ENCODE measurements around the gene DDB1. TPM values are rescaled to one million over a fixed set of nuclear protein-coding genes. Genes with fewer than 3 reads are reported as not detected.

Gene DDB1
- total RNA-seq, 1 donor from 2014 or later: 128 TPM

DNA sequence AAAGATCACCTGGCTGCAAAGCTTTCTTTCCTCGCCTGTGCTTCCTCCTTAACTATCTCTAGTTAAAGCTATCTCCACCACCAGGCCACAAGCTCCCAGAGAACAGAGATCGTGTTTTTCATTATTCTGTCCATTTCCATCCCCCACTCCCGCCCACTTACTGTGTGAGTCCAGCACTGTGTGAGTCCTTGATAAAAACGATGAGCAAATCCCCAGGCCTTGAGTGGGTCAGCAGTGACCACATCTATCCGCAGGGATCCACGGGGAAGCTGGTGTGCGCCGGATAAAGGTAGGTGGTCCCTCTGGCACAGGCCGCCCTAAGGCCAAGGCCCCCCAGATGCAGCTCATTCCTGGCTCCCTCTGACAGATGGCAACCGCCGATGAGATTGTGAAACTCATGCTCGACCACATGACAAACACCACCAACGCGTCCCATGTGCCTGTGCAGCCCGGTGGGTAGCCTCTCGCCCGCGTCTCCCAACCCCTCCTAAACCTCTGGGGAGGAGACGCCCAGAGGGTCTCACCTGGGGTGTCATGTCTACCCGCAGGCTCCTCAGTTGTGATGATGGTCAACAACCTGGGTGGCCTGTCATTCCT, 9.4 kb upstream of the DDB1 start:
- TF ChIP-seq, protein P1, sequence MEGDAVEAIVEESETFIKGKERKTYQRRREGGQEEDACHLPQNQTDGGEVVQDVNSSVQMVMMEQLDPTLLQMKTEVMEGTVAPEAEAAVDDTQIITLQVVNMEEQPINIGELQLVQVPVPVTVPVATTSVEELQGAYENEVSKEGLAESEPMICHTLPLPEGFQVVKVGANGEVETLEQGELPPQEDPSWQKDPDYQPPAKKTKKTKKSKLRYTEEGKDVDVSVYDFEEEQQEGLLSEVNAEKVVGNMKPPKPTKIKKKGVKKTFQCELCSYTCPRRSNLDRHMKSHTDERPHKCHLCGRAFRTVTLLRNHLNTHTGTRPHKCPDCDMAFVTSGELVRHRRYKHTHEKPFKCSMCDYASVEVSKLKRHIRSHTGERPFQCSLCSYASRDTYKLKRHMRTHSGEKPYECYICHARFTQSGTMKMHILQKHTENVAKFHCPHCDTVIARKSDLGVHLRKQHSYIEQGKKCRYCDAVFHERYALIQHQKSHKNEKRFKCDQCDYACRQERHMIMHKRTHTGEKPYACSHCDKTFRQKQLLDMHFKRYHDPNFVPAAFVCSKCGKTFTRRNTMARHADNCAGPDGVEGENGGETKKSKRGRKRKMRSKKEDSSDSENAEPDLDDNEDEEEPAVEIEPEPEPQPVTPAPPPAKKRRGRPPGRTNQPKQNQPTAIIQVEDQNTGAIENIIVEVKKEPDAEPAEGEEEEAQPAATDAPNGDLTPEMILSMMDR (IDR thresholded peaks at IDR 0.05; ENCODE audit: borderline replicate concordance): no peak
- H3K36me3 ChIP-seq: peaks cover 5% of the 10 kb centered on the region
- no peaks in the 10 kb centered on the region for H3K4me1 ChIP-seq
- intact Hi-C loops (cut with micrococcal nuclease): no loop called here
- no peak for DNase-seq
- no peaks in the 10 kb centered on the region for H3K9me3 ChIP-seq (replicated peaks)
- H3K27ac ChIP-seq (replicated peaks): no peak overlapping the region
- no peaks in the 10 kb centered on the region for H3K27me3 ChIP-seq (ENCODE audit: low read depth)
- no peak overlapping the region for H3K4me3 ChIP-seq

- H3K9me3 ChIP-seq (replicated peaks): no peaks in the 10 kb centered on the region
- intact Hi-C loops (cut with micrococcal nuclease): no loop called here
- DNase-seq: no peak
- no peaks in the 10 kb centered on the region for H3K4me1 ChIP-seq
- TF ChIP-seq, protein P1 (IDR thresholded peaks at IDR 0.05; ENCODE audit: borderline replicate concordance): no peak
- no peak overlapping the region for H3K4me3 ChIP-seq
- H3K27ac ChIP-seq (replicated peaks): no peak overlapping the region
- peaks cover 5% of the 10 kb centered on the region for H3K36me3 ChIP-seq
- H3K27me3 ChIP-seq (ENCODE audit: low read depth): no peaks in the 10 kb centered on the region
These were observed 8.8 kb upstream of the DDB1 start for GRCh38 chr11:61341706-61342105.

DNA sequence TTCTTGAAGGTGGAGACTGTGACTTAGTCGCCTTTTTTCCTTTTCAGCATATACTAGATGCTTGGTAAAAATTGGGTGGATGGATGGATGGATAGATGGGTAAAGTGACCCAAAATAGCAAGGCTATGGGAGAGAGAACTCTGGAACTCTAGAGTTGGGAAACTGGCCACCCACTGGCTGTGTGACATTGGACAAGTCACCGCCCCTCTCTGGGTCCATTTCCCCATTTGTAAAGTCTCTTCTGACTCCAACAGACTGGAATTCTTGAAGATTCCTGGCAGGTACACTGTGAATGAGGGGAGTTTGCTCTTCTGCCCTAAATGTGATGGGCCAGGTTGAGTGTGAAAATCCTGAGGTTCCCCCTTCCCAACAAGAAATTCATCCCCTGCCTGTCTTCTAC, 8.1 kb upstream of the DDB1 start:
- H3K27me3 ChIP-seq (ENCODE audit: low read depth): no peaks in the 10 kb centered on the region
- H3K27ac ChIP-seq (replicated peaks): no peak overlapping the region
- intact Hi-C loops (cut with micrococcal nuclease): no loop called here
- TF ChIP-seq, protein P1 (IDR thresholded peaks at IDR 0.05; ENCODE audit: borderline replicate concordance): no peak
- no peak overlapping the region for H3K4me3 ChIP-seq
- H3K36me3 ChIP-seq: peaks cover 5% of the 10 kb centered on the region
- no peak for DNase-seq
- H3K4me1 ChIP-seq: peaks cover 7% of the 10 kb centered on the region
- no peaks in the 10 kb centered on the region for H3K9me3 ChIP-seq (replicated peaks)

GRCh38 chr11:61339490-61339878, 6.6 kb upstream of the DDB1 start:
- peaks cover 9% of the 10 kb centered on the region for H3K4me1 ChIP-seq
- DNase-seq: no peak
- H3K27me3 ChIP-seq (ENCODE audit: low read depth): no peaks in the 10 kb centered on the region
- H3K9me3 ChIP-seq (replicated peaks): no peaks in the 10 kb centered on the region
- H3K4me3 ChIP-seq: no peak overlapping the region
- no peak overlapping the region for H3K27ac ChIP-seq (replicated peaks)
- H3K36me3 ChIP-seq: peaks cover 5% of the 10 kb centered on the region
- TF ChIP-seq, protein P1 (IDR thresholded peaks at IDR 0.05; ENCODE audit: borderline replicate concordance): no peak
- intact Hi-C loops (cut with micrococcal nuclease): loop anchor here (5.0 kb wide), 1 partner anchor 43 kb away; no protein-coding TSS in a partner anchor

DNA sequence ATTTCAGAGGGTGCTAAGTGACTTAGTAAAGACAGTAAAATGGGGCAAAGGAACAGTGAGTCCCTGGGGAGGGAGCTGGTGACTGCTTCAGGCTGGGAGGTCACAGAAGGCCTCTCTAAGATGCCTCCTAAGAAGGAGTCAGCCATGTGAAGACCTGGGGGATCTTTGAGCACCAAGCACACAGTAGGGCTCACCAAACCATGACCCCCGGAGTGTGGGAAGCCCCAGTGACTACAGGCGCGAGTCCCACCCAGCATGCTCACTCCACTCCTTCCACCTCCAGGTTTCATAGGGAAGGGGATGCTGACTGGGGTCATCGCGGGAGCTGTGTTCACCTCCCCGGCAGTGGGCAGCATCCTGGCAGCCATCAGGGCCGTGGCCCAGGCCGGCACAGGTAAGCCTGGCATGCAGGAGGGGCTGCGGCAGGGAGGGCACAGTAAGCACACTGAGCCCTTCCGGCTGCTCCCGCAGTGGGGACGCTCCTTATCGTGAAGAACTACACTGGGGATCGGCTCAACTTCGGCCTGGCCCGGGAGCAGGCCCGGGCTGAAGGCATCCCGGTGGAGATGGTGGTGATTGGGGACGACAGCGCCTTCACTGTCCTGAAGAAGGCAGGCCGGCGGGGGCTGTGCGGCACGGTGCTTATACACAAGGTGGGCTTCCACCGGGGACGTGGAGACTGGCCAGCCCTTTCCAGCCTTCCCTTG, 6.0 kb upstream of the DDB1 start:
- intact Hi-C loops (cut with micrococcal nuclease): loop anchor here (5.0 kb wide), 1 partner anchor 43 kb away; no protein-coding TSS in a partner anchor

More for the DNA sequence above, 6.0 kb upstream of the DDB1 start:
- peaks cover 12% of the 10 kb centered on the region for H3K4me1 ChIP-seq
- no peak overlapping the region for H3K4me3 ChIP-seq
- no peaks in the 10 kb centered on the region for H3K9me3 ChIP-seq (replicated peaks)
- TF ChIP-seq, protein P1 (IDR thresholded peaks at IDR 0.05; ENCODE audit: borderline replicate concordance): no peak
- DNase-seq: no peak
- no peak overlapping the region for H3K27ac ChIP-seq (replicated peaks)
- peaks cover 5% of the 10 kb centered on the region for H3K36me3 ChIP-seq
- no peaks in the 10 kb centered on the region for H3K27me3 ChIP-seq (ENCODE audit: low read depth)

Data from left ventricle myocardium inferior (tissue), 1 donor.